Activated T-helper 2 cell treated with anti-CD3 and anti-CD28 coated beads, Interferon-gamma antibody, Interleukin-2, Interleukin-4, amounts not matched to agents 10 μg/mL and 5 μg/mL and 100 μg/mL, durations not matched to agents 14 hours and 24 hours and 36 hours (primary cell): ENCODE measurements around the gene IGSF8. TPM values are rescaled to one million over a fixed set of nuclear protein-coding genes. Genes with fewer than 3 reads are reported as not detected.

Experiments
- DNase-seq: peaks from one replicate; pipeline ENCODE4 v3.0.0; 2021; ENCODE audit warnings: low spot score
- H3K27ac Mint-ChIP-seq: one replicate; pipeline ENCODE4 v1.8.0; 2021; ENCODE audit warnings: mixed read lengths
- H3K27me3 Mint-ChIP-seq: one replicate; pipeline ENCODE4 v1.8.0; 2021; ENCODE audit warnings: low read depth, mixed read lengths
- H3K36me3 Mint-ChIP-seq: one replicate; pipeline ENCODE4 v1.8.0; 2021; ENCODE audit warnings: low read depth, mixed read lengths
- H3K4me1 Mint-ChIP-seq: one replicate; pipeline ENCODE4 v1.8.0; 2021; ENCODE audit warnings: low read depth, mixed read lengths
- H3K4me3 Mint-ChIP-seq: one replicate; pipeline ENCODE4 v1.8.0; 2021; ENCODE audit warnings: low read depth, mild to moderate bottlenecking, moderate library complexity, mixed read lengths
- H3K9me3 Mint-ChIP-seq: one replicate; pipeline ENCODE4 v1.8.0; 2021; ENCODE audit warnings: mixed read lengths
- intact Hi-C: fragments of 100-400 bp; cut with micrococcal nuclease; formaldehyde crosslinking; loops from one replicate; pipeline ENCODE4 v1.15.1; 2023
- total RNA-seq: library from RNA; stranded (reverse); gene quantifications from 2 replicates; pipeline ENCODE4 v1.2.3, GENCODE V29; 2022

IGSF8 gene
- total RNA-seq, 1 donor from 2014 or later, result 34.1 TPM

GRCh38 chr1:160096274-160097116 is 1.9 kb downstream of the IGSF8 start:
- DNase-seq, result no peak
- peak overlapping the region; percentile 82 for H3K27ac Mint-ChIP-seq
- H3K27me3 Mint-ChIP-seq, result no peaks in the 10 kb centered on the region
- H3K4me1 Mint-ChIP-seq, result peaks cover 24% of the 10 kb centered on the region
- H3K4me3 Mint-ChIP-seq, result peak overlapping the region; percentile 27
- intact Hi-C loops, result no loop called here
- H3K9me3 Mint-ChIP-seq, result no peaks in the 10 kb centered on the region
- H3K36me3 Mint-ChIP-seq, result peaks cover 3% of the 10 kb centered on the region

GRCh38 chr1:160095382-160096105 is 2.9 kb downstream of the IGSF8 start:
- peaks cover 3% of the 10 kb centered on the region for H3K36me3 Mint-ChIP-seq
- no peak for DNase-seq
- no peak overlapping the region for H3K4me3 Mint-ChIP-seq
- H3K9me3 Mint-ChIP-seq, result no peaks in the 10 kb centered on the region
- no peaks in the 10 kb centered on the region for H3K27me3 Mint-ChIP-seq
- H3K27ac Mint-ChIP-seq, result peak overlapping the region; percentile 7
- H3K4me1 Mint-ChIP-seq, result peaks cover 21% of the 10 kb centered on the region
- intact Hi-C loops, result no loop called here

- DNase-seq, result no peak
- Mint-ChIP-seq H3K36me3 (peaks cover 3% of the 10 kb centered on the region), H3K9me3 (no peaks in the 10 kb centered on the region), H3K27me3 (no peaks in the 10 kb centered on the region), H3K4me3 (no peak overlapping the region), H3K4me1 (peaks cover 21% of the 10 kb centered on the region), H3K27ac (no peak overlapping the region)
- intact Hi-C loops, result no loop called here
These were observed 3.6 kb downstream of the IGSF8 start for GRCh38 chr1:160094806-160095205.

GRCh38 chr1:160094291-160094625 is 4.2 kb downstream of the IGSF8 start:
- no peak overlapping the region for H3K4me3 Mint-ChIP-seq
- DNase-seq, result no peak
- H3K36me3 Mint-ChIP-seq, result peaks cover 4% of the 10 kb centered on the region
- H3K27ac Mint-ChIP-seq, result no peak overlapping the region
- intact Hi-C loops, result no loop called here
- no peaks in the 10 kb centered on the region for H3K9me3 Mint-ChIP-seq
- peaks cover 17% of the 10 kb centered on the region for H3K4me1 Mint-ChIP-seq
- H3K27me3 Mint-ChIP-seq, result no peaks in the 10 kb centered on the region

- Mint-ChIP-seq H3K27me3 (no peaks in the 10 kb centered on the region), H3K9me3 (no peaks in the 10 kb centered on the region), H3K4me3 (no peak overlapping the region), H3K27ac (no peak overlapping the region), H3K4me1 (peaks cover 14% of the 10 kb centered on the region), H3K36me3 (peaks cover 9% of the 10 kb centered on the region)
- no peak for DNase-seq
- intact Hi-C loops, result no loop called here
These were observed 4.7 kb downstream of the IGSF8 start for GRCh38 chr1:160093624-160094290.

GRCh38 chr1:160093069-160093395 is 5.4 kb downstream of the IGSF8 start:
- intact Hi-C loops, result no loop called here
- no peak overlapping the region for H3K4me3 Mint-ChIP-seq
- H3K27ac Mint-ChIP-seq, result no peak overlapping the region
- no peaks in the 10 kb centered on the region for H3K27me3 Mint-ChIP-seq
- no peaks in the 10 kb centered on the region for H3K9me3 Mint-ChIP-seq
- peaks cover 14% of the 10 kb centered on the region for H3K4me1 Mint-ChIP-seq
- H3K36me3 Mint-ChIP-seq, result peaks cover 11% of the 10 kb centered on the region
- no peak for DNase-seq

GRCh38 chr1:160092366-160093068 is 5.9 kb downstream of the IGSF8 start:
- no peak overlapping the region for H3K27ac Mint-ChIP-seq
- H3K36me3 Mint-ChIP-seq, result peaks cover 11% of the 10 kb centered on the region
- no peaks in the 10 kb centered on the region for H3K9me3 Mint-ChIP-seq
- no peak for DNase-seq
- intact Hi-C loops, result no loop called here
- H3K27me3 Mint-ChIP-seq, result no peaks in the 10 kb centered on the region
- H3K4me1 Mint-ChIP-seq, result peaks cover 11% of the 10 kb centered on the region
- H3K4me3 Mint-ChIP-seq, result no peak overlapping the region

GRCh38 chr1:160091666-160092223 is 6.7 kb downstream of the IGSF8 start:
- Mint-ChIP-seq H3K4me3 (no peak overlapping the region), H3K4me1 (peaks cover 3% of the 10 kb centered on the region), H3K27me3 (no peaks in the 10 kb centered on the region), H3K9me3 (no peaks in the 10 kb centered on the region), H3K36me3 (peaks cover 11% of the 10 kb centered on the region), H3K27ac (no peak overlapping the region)
- intact Hi-C loops, result no loop called here
- no peak for DNase-seq

GRCh38 chr1:160090760-160091159 is 7.7 kb downstream of the IGSF8 start:
- Mint-ChIP-seq H3K27ac (no peak overlapping the region), H3K9me3 (no peaks in the 10 kb centered on the region), H3K36me3 (peaks cover 11% of the 10 kb centered on the region), H3K4me1 (peaks cover under 1% of the 10 kb centered on the region), H3K27me3 (no peaks in the 10 kb centered on the region), H3K4me3 (no peak overlapping the region)
- intact Hi-C loops, result no loop called here
- no peak for DNase-seq

- H3K4me3 Mint-ChIP-seq, result no peak overlapping the region
- H3K36me3 Mint-ChIP-seq, result peaks cover 11% of the 10 kb centered on the region
- H3K27me3 Mint-ChIP-seq, result no peaks in the 10 kb centered on the region
- no peak overlapping the region for H3K27ac Mint-ChIP-seq
- no peaks in the 10 kb centered on the region for H3K9me3 Mint-ChIP-seq
- peaks cover 2% of the 10 kb centered on the region for H3K4me1 Mint-ChIP-seq
- no peak for DNase-seq
- intact Hi-C loops, result no loop called here
These were observed 8.5 kb downstream of the IGSF8 start for GRCh38 chr1:160089883-160090282.

- Mint-ChIP-seq H3K27ac (no peak overlapping the region), H3K27me3 (peaks cover 11% of the 10 kb centered on the region), H3K36me3 (peaks cover 11% of the 10 kb centered on the region), H3K4me3 (no peak overlapping the region), H3K4me1 (peaks cover 6% of the 10 kb centered on the region), H3K9me3 (no peaks in the 10 kb centered on the region)
- no peak for DNase-seq
- intact Hi-C loops, result no loop called here
These were observed 11.2 kb downstream of the IGSF8 start for GRCh38 chr1:160087118-160087662.

GRCh38 chr1:160086456-160086892 is 11.9 kb downstream of the IGSF8 start:
- H3K27me3 Mint-ChIP-seq, result peaks cover 16% of the 10 kb centered on the region
- DNase-seq, result no peak
- no peak overlapping the region for H3K27ac Mint-ChIP-seq
- intact Hi-C loops, result no loop called here
- no peaks in the 10 kb centered on the region for H3K9me3 Mint-ChIP-seq
- peaks cover 6% of the 10 kb centered on the region for H3K4me1 Mint-ChIP-seq
- peaks cover 8% of the 10 kb centered on the region for H3K36me3 Mint-ChIP-seq
- no peak overlapping the region for H3K4me3 Mint-ChIP-seq
